ENCODE measurements around the gene GPC6.

DNA sequence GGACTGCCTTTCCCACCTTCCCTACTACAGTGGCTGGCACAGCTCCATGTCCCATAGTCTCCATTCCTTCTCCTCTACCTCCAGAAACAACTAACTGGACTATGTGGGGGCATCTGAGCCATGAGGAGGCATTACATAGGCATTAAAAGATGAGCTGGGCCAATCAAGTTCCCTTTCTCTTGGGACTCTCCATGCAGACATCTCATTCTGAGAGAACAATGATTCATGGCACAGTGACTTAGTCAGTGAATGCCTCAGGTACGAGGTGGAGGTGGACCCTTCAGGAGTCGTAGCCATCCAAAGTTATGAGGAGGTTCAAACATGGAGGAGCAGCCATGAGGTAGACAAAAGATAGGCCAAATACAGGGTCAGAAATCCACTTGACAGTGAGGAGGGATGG, 70.0 kb downstream of the GPC6 start:
- TF ChIP-seq ZFX (IDR thresholded peaks at IDR 0.05) = no peak
- TF ChIP-seq, protein P1, sequence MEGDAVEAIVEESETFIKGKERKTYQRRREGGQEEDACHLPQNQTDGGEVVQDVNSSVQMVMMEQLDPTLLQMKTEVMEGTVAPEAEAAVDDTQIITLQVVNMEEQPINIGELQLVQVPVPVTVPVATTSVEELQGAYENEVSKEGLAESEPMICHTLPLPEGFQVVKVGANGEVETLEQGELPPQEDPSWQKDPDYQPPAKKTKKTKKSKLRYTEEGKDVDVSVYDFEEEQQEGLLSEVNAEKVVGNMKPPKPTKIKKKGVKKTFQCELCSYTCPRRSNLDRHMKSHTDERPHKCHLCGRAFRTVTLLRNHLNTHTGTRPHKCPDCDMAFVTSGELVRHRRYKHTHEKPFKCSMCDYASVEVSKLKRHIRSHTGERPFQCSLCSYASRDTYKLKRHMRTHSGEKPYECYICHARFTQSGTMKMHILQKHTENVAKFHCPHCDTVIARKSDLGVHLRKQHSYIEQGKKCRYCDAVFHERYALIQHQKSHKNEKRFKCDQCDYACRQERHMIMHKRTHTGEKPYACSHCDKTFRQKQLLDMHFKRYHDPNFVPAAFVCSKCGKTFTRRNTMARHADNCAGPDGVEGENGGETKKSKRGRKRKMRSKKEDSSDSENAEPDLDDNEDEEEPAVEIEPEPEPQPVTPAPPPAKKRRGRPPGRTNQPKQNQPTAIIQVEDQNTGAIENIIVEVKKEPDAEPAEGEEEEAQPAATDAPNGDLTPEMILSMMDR (IDR thresholded peaks at IDR 0.05 in 2 of 3, conservative IDR thresholded peaks at IDR 0.05 in 1 of 3; ENCODE audit: borderline replicate concordance in 1 of 3, insufficient read depth in 1 of 3, low read depth in 2 of 3, low read length in 2 of 3) = no peak
- TF ChIP-seq FOSL1 (IDR thresholded peaks at IDR 0.05; ENCODE audit: low read depth) = no peak
- TF ChIP-seq, protein P2, sequence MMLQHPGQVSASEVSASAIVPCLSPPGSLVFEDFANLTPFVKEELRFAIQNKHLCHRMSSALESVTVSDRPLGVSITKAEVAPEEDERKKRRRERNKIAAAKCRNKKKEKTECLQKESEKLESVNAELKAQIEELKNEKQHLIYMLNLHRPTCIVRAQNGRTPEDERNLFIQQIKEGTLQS (IDR thresholded peaks at IDR 0.05) = no peak
- TF ChIP-seq POLR2A (IDR thresholded peaks at IDR 0.05; ENCODE audit: borderline replicate concordance, extremely low read depth, insufficient read depth, insufficient read length) = no peak
- TF ChIP-seq SIN3A (IDR thresholded peaks at IDR 0.05; ENCODE audit: low read depth) = no peak
- no peak for TF ChIP-seq JUND (IDR thresholded peaks at IDR 0.05)
- no peak for TF ChIP-seq YY1 (IDR thresholded peaks at IDR 0.05; ENCODE audit: extremely low read depth, insufficient replicate concordance, low read depth, low read length)
- TF ChIP-seq POLR2AphosphoS5 (IDR thresholded peaks at IDR 0.05; ENCODE audit: low read depth, low read length) = no peak
- TF ChIP-seq, protein P3, sequence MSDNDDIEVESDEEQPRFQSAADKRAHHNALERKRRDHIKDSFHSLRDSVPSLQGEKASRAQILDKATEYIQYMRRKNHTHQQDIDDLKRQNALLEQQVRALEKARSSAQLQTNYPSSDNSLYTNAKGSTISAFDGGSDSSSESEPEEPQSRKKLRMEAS (IDR thresholded peaks at IDR 0.05) = no peak
- TF ChIP-seq, protein P4, sequence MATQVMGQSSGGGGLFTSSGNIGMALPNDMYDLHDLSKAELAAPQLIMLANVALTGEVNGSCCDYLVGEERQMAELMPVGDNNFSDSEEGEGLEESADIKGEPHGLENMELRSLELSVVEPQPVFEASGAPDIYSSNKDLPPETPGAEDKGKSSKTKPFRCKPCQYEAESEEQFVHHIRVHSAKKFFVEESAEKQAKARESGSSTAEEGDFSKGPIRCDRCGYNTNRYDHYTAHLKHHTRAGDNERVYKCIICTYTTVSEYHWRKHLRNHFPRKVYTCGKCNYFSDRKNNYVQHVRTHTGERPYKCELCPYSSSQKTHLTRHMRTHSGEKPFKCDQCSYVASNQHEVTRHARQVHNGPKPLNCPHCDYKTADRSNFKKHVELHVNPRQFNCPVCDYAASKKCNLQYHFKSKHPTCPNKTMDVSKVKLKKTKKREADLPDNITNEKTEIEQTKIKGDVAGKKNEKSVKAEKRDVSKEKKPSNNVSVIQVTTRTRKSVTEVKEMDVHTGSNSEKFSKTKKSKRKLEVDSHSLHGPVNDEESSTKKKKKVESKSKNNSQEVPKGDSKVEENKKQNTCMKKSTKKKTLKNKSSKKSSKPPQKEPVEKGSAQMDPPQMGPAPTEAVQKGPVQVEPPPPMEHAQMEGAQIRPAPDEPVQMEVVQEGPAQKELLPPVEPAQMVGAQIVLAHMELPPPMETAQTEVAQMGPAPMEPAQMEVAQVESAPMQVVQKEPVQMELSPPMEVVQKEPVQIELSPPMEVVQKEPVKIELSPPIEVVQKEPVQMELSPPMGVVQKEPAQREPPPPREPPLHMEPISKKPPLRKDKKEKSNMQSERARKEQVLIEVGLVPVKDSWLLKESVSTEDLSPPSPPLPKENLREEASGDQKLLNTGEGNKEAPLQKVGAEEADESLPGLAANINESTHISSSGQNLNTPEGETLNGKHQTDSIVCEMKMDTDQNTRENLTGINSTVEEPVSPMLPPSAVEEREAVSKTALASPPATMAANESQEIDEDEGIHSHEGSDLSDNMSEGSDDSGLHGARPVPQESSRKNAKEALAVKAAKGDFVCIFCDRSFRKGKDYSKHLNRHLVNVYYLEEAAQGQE (IDR thresholded peaks at IDR 0.05; ENCODE audit: low read depth) = no peak
